Measurements from ENCODE around the gene SNIP1.

DNA sequence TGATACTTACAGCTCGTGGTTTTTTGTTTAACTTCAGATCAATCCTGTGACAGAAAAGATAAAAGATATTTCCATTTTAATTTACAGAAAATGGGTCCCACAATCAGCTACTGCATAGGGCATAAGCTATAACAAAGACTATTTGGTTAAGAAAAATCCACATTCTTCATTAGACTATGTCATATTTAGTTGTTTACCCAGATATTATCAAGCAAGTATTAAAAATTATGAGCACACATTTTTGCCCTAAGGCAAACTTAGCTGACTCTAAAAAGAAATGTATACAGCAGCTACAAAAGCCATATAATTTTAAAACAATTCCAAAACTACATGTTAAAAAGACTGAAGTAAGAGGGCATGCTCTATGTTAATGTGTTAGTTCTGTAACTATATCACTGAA is 58.2 kb downstream of the SNIP1 start:
- TF ChIP-seq, protein P1, sequence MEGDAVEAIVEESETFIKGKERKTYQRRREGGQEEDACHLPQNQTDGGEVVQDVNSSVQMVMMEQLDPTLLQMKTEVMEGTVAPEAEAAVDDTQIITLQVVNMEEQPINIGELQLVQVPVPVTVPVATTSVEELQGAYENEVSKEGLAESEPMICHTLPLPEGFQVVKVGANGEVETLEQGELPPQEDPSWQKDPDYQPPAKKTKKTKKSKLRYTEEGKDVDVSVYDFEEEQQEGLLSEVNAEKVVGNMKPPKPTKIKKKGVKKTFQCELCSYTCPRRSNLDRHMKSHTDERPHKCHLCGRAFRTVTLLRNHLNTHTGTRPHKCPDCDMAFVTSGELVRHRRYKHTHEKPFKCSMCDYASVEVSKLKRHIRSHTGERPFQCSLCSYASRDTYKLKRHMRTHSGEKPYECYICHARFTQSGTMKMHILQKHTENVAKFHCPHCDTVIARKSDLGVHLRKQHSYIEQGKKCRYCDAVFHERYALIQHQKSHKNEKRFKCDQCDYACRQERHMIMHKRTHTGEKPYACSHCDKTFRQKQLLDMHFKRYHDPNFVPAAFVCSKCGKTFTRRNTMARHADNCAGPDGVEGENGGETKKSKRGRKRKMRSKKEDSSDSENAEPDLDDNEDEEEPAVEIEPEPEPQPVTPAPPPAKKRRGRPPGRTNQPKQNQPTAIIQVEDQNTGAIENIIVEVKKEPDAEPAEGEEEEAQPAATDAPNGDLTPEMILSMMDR (conservative IDR thresholded peaks at IDR 0.05; ENCODE audit: low read depth, low read length), result no peak
- no peak for TF ChIP-seq EZH2 (IDR thresholded peaks at IDR 0.05; ENCODE audit: borderline replicate concordance, low read depth, low read length, poor library complexity, severe bottlenecking)

Measured in A673 (cell line).